WTC11 (cell line): ENCODE measurements around the gene KDR. TPM values are rescaled to one million over a fixed set of nuclear protein-coding genes. Genes with fewer than 3 reads are reported as not detected.

ENCODE experiments used
- ATAC-seq: fragments of 200-7000 bp; cut with Tn5 transposase; 2 replicates; pipeline ENCODE4 v1.10.0; 2021; ENCODE audit warnings: mild to moderate bottlenecking, moderate library complexity
- CTCF ChIA-PET: fragments of 300-600 bp; sonication (Branson Sonifier 250); formaldehyde crosslinking; loops from one replicate; lab custom pipeline; 2021; ENCODE audit warnings: antibody characterized with exemption; lab: Charles Lee
- POLR2A ChIA-PET: fragments of 350-600 bp; sonication (Branson Sonifier 250); formaldehyde crosslinking; loops from one replicate; lab custom pipeline; 2021; ENCODE audit warnings: antibody characterized with exemption; lab: Charles Lee
- DNase-seq: peaks from one replicate; pipeline ENCODE4 v3.0.0; 2021; ENCODE audit warnings: low spot score
- H3K27ac Mint-ChIP-seq: 2 replicates; pipeline ENCODE4 v1.8.0; 2021; ENCODE audit warnings: mixed read lengths
- H3K27me3 Mint-ChIP-seq: 2 replicates; pipeline ENCODE4 v1.8.0; 2021; ENCODE audit warnings: low read depth, mild to moderate bottlenecking, moderate library complexity, mixed read lengths
- H3K36me3 Mint-ChIP-seq: 2 replicates; pipeline ENCODE4 v1.8.0; 2021; ENCODE audit warnings: mixed read lengths
- H3K4me1 Mint-ChIP-seq: 2 replicates; pipeline ENCODE4 v1.8.0; 2022; ENCODE audit warnings: mixed read lengths
- H3K4me3 Mint-ChIP-seq: 2 replicates; pipeline ENCODE4 v1.8.0; 2021; ENCODE audit warnings: mild to moderate bottlenecking, moderate library complexity, mixed read lengths
- H3K9me3 Mint-ChIP-seq: 2 replicates; pipeline ENCODE4 v1.8.0; 2021; ENCODE audit warnings: mixed read lengths
- CBFB ChIP-seq: sonication (generic); formaldehyde crosslinking; IDR thresholded peaks from 2 replicates; pipeline ENCODE4 v1.8.1; 2022; ENCODE audit warnings: mild to moderate bottlenecking, low read depth, missing genetic modification reagents
- E2F4 ChIP-seq: sonication (generic); formaldehyde crosslinking; IDR thresholded peaks from 2 replicates; pipeline ENCODE4 v1.8.1; 2022; ENCODE audit warnings: low read depth, mild to moderate bottlenecking, moderate library complexity, missing genetic modification reagents, borderline replicate concordance
- E2F5 ChIP-seq: sonication (generic); formaldehyde crosslinking; IDR thresholded peaks from 2 replicates; pipeline ENCODE4 v1.8.1; 2022; ENCODE audit warnings: mild to moderate bottlenecking, moderate library complexity, missing genetic modification reagents
- ETV6 ChIP-seq: sonication (generic); formaldehyde crosslinking; IDR thresholded peaks from 2 replicates; pipeline ENCODE4 v1.8.1; 2022; ENCODE audit warnings: mild to moderate bottlenecking, missing genetic modification reagents
- HMGA2 ChIP-seq: fragments of 250-450 bp; sonication (Bioruptor Pico); IDR thresholded peaks from 2 replicates; pipeline ENCODE4 v1.4.0; 2021; ENCODE audit warnings: mild to moderate bottlenecking, moderate library complexity
- IRF1 ChIP-seq: sonication (generic); formaldehyde crosslinking; IDR thresholded peaks from 2 replicates; pipeline ENCODE4 v1.8.0; 2023; ENCODE audit warnings: missing genetic modification reagents
- JAZF1 ChIP-seq: fragments of 250-450 bp; sonication (Bioruptor Pico); IDR thresholded peaks from 2 replicates; pipeline ENCODE4 v1.9.0; 2021; ENCODE audit warnings: moderate library complexity, mild to moderate bottlenecking, inconsistent platforms
- KAT7 ChIP-seq: sonication (generic); formaldehyde crosslinking; IDR thresholded peaks from 2 replicates; pipeline ENCODE4 v1.8.1; 2023; ENCODE audit warnings: missing genetic modification reagents, mild to moderate bottlenecking, borderline replicate concordance
- NFATC4 ChIP-seq: fragments of 250-450 bp; sonication (Bioruptor Pico); IDR thresholded peaks from 2 replicates; pipeline ENCODE4 v1.9.0; 2021; ENCODE audit warnings: mild to moderate bottlenecking
- NFYB ChIP-seq: sonication (generic); formaldehyde crosslinking; conservative IDR thresholded peaks from 2 replicates; pipeline ENCODE4 v1.8.0; 2022; ENCODE audit warnings: low read depth, missing genetic modification reagents
- RORB ChIP-seq: fragments of 250-450 bp; sonication (Bioruptor Pico); IDR thresholded peaks from 2 replicates; pipeline ENCODE4 v1.9.0; 2021; ENCODE audit warnings: mild to moderate bottlenecking
- SMAD3 ChIP-seq: sonication (generic); formaldehyde crosslinking; IDR thresholded peaks from 2 replicates; pipeline ENCODE4 v1.8.0; 2022; ENCODE audit warnings: missing genetic modification reagents, mild to moderate bottlenecking, borderline replicate concordance
- SMAD4 ChIP-seq: sonication (generic); formaldehyde crosslinking; IDR thresholded peaks from 2 replicates; pipeline ENCODE4 v1.8.0; 2022; ENCODE audit warnings: mild to moderate bottlenecking, missing genetic modification reagents
- TP53 ChIP-seq: sonication (generic); formaldehyde crosslinking; IDR thresholded peaks from 2 replicates; pipeline ENCODE4 v1.8.1; 2023; ENCODE audit warnings: mild to moderate bottlenecking, missing genetic modification reagents
- USF2 ChIP-seq: sonication (generic); formaldehyde crosslinking; IDR thresholded peaks from 2 replicates; pipeline ENCODE4 v1.8.1; 2023; ENCODE audit warnings: mild to moderate bottlenecking, missing genetic modification reagents, moderate library complexity
- ZBTB21 ChIP-seq: sonication (generic); formaldehyde crosslinking; IDR thresholded peaks from 2 replicates; pipeline ENCODE4 v1.8.1; 2023; ENCODE audit warnings: mild to moderate bottlenecking, missing genetic modification reagents, borderline replicate concordance
- total RNA-seq: library from RNA; stranded (reverse); gene quantifications from 3 replicates; pipeline ENCODE4 v1.2.3, GENCODE V29; 2021
- TF ChIP-seq, protein P1 (sequence below): sonication (generic); formaldehyde crosslinking; IDR thresholded peaks from 2 replicates; pipeline ENCODE4 v1.8.1; 2023; ENCODE audit warnings: mild to moderate bottlenecking, missing genetic modification reagents
- TF ChIP-seq, protein P2 (sequence below): fragments of 250-450 bp; sonication (Bioruptor Pico); IDR thresholded peaks from 2 replicates; pipeline ENCODE4 v1.9.0; 2021; ENCODE audit warnings: mild to moderate bottlenecking, borderline replicate concordance

KDR gene
- total RNA-seq, 1 experiment from 2014 or later: 80.8 TPM

GRCh38 chr4:55038176-55038890 lies 87.1 kb downstream of the KDR start:
- ATAC-seq (no peak), DNase-seq (no peak)
- Mint-ChIP-seq H3K27ac (no peak overlapping the region), H3K4me1 (0 out of 2 replicates have a peak, but pooled peaks cover 3% of the 10 kb centered on the region), H3K4me3 (no peak overlapping the region), H3K9me3 (peaks cover 36% of the 10 kb centered on the region), H3K36me3 (peaks cover 32% of the 10 kb centered on the region), H3K27me3 (peaks cover 9% of the 10 kb centered on the region)
- TF ChIP-seq CBFB (CRISPR knock-in tag): no peak
- no peak for TF ChIP-seq KAT7 (CRISPR knock-in tag)
- TF ChIP-seq SMAD4 (CRISPR knock-in tag): no peak
- TF ChIP-seq, protein P1, sequence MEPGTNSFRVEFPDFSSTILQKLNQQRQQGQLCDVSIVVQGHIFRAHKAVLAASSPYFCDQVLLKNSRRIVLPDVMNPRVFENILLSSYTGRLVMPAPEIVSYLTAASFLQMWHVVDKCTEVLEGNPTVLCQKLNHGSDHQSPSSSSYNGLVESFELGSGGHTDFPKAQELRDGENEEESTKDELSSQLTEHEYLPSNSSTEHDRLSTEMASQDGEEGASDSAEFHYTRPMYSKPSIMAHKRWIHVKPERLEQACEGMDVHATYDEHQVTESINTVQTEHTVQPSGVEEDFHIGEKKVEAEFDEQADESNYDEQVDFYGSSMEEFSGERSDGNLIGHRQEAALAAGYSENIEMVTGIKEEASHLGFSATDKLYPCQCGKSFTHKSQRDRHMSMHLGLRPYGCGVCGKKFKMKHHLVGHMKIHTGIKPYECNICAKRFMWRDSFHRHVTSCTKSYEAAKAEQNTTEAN (CRISPR knock-in tag): no peak
- no peak for TF ChIP-seq JAZF1 (CRISPR knock-in tag)
- TF ChIP-seq E2F4 (CRISPR knock-in tag): no peak
- no peak for TF ChIP-seq SMAD3 (CRISPR knock-in tag)
- ChIA-PET POLR2A (no interaction called here), CTCF (no interaction called here)

GRCh38 chr4:55037728-55038127 lies 87.7 kb downstream of the KDR start:
- no peak overlapping the region for H3K4me3 Mint-ChIP-seq
- TF ChIP-seq HMGA2 (CRISPR knock-in tag) (peak; percentile 91), IRF1 (no peak)
- H3K36me3 Mint-ChIP-seq: peaks cover 32% of the 10 kb centered on the region
- H3K4me1 Mint-ChIP-seq: peaks cover 7% of the 10 kb centered on the region
- H3K27me3 Mint-ChIP-seq: peaks cover 8% of the 10 kb centered on the region
- ChIA-PET POLR2A (interaction anchor here (0.6 kb wide), 1 partner anchor 18 kb away, joined by 3 read pairs; no protein-coding TSS in a partner anchor), CTCF (interaction anchor here (1.3 kb wide), 1 partner anchor 147 kb away, joined by 3 read pairs; no protein-coding TSS in a partner anchor)
- ATAC-seq (no peak), DNase-seq (no peak)
- no peak overlapping the region for H3K27ac Mint-ChIP-seq
- H3K9me3 Mint-ChIP-seq: peaks cover 30% of the 10 kb centered on the region

DNA sequence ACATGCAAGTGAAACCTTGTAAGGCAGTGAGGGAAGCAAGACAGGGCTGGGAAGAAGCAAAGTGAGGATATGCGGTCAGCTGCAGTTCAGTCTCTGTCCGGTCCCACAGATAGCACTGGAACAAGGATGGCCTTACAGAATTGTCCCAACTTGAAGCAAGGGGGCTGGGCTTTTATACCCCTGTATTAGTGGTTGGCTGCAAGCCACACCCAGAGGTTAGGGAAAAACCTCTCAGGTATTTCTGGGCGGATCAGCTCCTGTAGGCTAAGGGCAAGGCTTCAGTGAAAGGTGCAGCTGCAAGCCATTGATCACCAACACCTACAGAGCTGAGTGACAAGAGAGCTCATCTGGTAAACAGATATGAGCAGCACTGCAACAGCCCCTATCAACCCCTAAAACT lies 89.0 kb downstream of the KDR start:
- Mint-ChIP-seq H3K27ac (no peak overlapping the region), H3K9me3 (peaks cover 19% of the 10 kb centered on the region), H3K36me3 (peaks cover 18% of the 10 kb centered on the region), H3K4me3 (no peak overlapping the region), H3K27me3 (peaks cover 5% of the 10 kb centered on the region; the same call in 1 of the 2 replicates), H3K4me1 (peaks cover 7% of the 10 kb centered on the region)
- ChIA-PET POLR2A (no interaction called here), CTCF (interaction anchor here (1.2 to 1.3 kb wide), 3 partner anchors 65 to 149 kb away, joined by 3 read pairs; no protein-coding TSS in a partner anchor)
- ATAC-seq (peak; percentile 85), DNase-seq (no peak)
- TF ChIP-seq HMGA2 (CRISPR knock-in tag) (no peak), USF2 (CRISPR knock-in tag) (no peak), NFYB (CRISPR knock-in tag) (no peak), RORB (no peak), ETV6 (CRISPR knock-in tag) (no peak), TP53 (no peak), E2F5 (CRISPR knock-in tag) (no peak), NFATC4 (CRISPR knock-in tag) (no peak), SMAD4 (CRISPR knock-in tag) (no peak), KAT7 (CRISPR knock-in tag) (no peak), ZBTB21 (CRISPR knock-in tag) (no peak)
- TF ChIP-seq, protein P2, sequence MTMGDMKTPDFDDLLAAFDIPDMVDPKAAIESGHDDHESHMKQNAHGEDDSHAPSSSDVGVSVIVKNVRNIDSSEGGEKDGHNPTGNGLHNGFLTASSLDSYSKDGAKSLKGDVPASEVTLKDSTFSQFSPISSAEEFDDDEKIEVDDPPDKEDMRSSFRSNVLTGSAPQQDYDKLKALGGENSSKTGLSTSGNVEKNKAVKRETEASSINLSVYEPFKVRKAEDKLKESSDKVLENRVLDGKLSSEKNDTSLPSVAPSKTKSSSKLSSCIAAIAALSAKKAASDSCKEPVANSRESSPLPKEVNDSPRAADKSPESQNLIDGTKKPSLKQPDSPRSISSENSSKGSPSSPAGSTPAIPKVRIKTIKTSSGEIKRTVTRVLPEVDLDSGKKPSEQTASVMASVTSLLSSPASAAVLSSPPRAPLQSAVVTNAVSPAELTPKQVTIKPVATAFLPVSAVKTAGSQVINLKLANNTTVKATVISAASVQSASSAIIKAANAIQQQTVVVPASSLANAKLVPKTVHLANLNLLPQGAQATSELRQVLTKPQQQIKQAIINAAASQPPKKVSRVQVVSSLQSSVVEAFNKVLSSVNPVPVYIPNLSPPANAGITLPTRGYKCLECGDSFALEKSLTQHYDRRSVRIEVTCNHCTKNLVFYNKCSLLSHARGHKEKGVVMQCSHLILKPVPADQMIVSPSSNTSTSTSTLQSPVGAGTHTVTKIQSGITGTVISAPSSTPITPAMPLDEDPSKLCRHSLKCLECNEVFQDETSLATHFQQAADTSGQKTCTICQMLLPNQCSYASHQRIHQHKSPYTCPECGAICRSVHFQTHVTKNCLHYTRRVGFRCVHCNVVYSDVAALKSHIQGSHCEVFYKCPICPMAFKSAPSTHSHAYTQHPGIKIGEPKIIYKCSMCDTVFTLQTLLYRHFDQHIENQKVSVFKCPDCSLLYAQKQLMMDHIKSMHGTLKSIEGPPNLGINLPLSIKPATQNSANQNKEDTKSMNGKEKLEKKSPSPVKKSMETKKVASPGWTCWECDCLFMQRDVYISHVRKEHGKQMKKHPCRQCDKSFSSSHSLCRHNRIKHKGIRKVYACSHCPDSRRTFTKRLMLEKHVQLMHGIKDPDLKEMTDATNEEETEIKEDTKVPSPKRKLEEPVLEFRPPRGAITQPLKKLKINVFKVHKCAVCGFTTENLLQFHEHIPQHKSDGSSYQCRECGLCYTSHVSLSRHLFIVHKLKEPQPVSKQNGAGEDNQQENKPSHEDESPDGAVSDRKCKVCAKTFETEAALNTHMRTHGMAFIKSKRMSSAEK: no peak
